ENCODE measurements around the gene IL1RN.
A peak's percentile ranks its signal among the peaks of the same experiment; 100 is the strongest.

The IL1RN gene

DNA sequence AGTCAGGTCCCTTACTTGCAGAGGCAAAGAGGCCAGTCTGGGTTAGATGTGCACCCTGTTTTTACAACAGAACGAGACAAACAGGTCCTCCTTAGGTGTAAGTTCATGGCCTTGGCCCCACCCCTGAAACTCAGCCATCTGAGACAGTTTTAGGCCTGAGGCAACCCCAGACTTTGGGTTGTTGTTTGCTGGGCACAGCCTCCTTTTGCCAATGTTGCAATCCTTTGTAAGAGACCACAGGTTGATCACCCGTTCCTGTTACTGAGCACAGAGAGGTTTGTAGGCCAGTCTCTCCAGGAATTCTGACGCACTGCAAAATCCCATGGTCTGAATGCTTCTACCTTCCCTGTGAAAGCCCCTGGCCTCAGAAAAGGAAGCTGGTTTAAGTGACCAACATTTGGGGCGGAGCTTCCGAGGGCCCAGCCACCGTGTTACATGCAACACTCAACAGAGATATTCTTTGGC, 15.5 kb upstream of the IL1RN start:
- no peak for ATAC-seq (replicated peaks; ENCODE audit: extremely low read depth, poor library complexity, severe bottlenecking)
- peaks cover 18% of the 10 kb centered on the region for H3K27me3 Mint-ChIP-seq
- H3K36me3 Mint-ChIP-seq (ENCODE audit: insufficient read depth), result no peaks in the 10 kb centered on the region
- H3K4me3 Mint-ChIP-seq, result no peak overlapping the region
- no peak for DNase-seq (ENCODE audit: low spot score in 2 of 2)
- H3K9me3 Mint-ChIP-seq, result no peaks in the 10 kb centered on the region
- no peak overlapping the region for H3K27ac Mint-ChIP-seq (ENCODE audit: low read depth)
- no peaks in the 10 kb centered on the region for H3K4me1 Mint-ChIP-seq

DNA sequence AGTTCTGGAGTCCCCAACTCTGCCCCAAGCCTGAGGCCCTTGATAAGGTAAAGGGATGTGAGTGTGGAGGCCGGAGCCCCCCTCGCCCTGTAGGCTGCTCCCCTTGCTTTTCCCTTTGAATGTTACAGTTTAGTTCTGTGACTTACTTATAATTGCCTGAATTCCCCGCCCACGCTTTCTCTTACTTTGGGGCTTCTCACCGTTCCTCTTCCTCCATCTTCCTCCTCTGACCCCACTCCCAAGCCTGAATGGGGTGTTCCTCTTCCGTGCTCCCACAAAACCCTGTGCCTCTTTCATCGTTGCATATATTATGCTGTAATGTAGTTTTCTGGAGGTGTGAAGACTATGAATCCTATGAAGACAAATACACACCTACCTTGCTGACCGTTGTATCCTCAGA, 15.0 kb upstream of the IL1RN start:
- DNase-seq (ENCODE audit: low spot score in 2 of 2) (no peak), ATAC-seq (replicated peaks; ENCODE audit: extremely low read depth, poor library complexity, severe bottlenecking) (no peak)
- Mint-ChIP-seq H3K36me3 (ENCODE audit: insufficient read depth) (no peaks in the 10 kb centered on the region), H3K4me1 (no peaks in the 10 kb centered on the region), H3K27me3 (peaks cover 12% of the 10 kb centered on the region), H3K4me3 (no peak overlapping the region), H3K9me3 (no peaks in the 10 kb centered on the region), H3K27ac (ENCODE audit: low read depth) (no peak overlapping the region)

DNA sequence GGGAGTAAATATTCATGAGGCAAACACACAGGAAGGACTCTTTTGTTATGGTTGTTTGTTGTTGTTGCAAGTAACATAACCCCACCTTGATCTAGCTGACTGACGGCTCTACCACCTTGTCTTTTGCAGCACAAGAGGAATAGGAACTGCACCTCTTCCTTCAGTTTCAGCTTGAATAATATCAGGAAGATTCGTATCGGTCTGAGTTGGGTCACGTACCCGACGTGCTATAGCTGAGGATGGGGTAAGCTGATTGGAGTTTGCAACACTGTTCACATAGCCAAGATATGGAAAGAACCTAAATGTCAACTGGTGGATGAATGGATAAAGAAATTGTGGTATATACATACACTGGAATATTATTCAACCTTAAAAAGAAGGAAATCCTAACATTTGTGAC, 14.5 kb upstream of the IL1RN start:
- no peaks in the 10 kb centered on the region for H3K4me1 Mint-ChIP-seq
- peaks cover 12% of the 10 kb centered on the region for H3K27me3 Mint-ChIP-seq

DNA sequence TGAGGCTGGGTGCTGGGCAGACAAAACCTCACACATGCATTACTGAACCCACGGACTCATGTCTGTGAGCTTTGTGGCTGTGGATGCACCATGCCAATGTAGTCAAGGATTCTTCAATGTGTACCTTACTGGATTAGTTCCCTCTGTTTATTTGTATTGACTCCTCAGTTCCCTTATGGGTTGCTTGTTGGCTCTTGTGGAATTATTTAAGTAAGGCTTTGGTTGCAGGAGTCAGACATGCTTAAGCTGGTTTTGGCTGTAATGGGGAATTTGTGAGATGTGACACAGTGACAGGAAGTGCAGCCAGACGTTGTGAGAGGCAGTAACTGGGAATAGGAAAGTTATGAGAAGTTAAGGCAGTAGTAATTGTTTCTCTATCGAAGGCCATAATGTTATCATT, 13.6 kb upstream of the IL1RN start:
- Mint-ChIP-seq H3K9me3 (no peaks in the 10 kb centered on the region), H3K4me3 (no peak overlapping the region), H3K27ac (ENCODE audit: low read depth) (no peak overlapping the region), H3K27me3 (peaks cover 3% of the 10 kb centered on the region), H3K36me3 (ENCODE audit: insufficient read depth) (no peaks in the 10 kb centered on the region), H3K4me1 (no peaks in the 10 kb centered on the region)
- ATAC-seq (replicated peaks; ENCODE audit: extremely low read depth, poor library complexity, severe bottlenecking) (no peak), DNase-seq (ENCODE audit: low spot score in 2 of 2) (no peak)

More for the DNA sequence above, 14.5 kb upstream of the IL1RN start:
- no peaks in the 10 kb centered on the region for H3K36me3 Mint-ChIP-seq (ENCODE audit: insufficient read depth)
- H3K27ac Mint-ChIP-seq (ENCODE audit: low read depth), result no peak overlapping the region
- no peak overlapping the region for H3K4me3 Mint-ChIP-seq
- DNase-seq (ENCODE audit: low spot score in 2 of 2) (no peak), ATAC-seq (replicated peaks; ENCODE audit: extremely low read depth, poor library complexity, severe bottlenecking) (no peak)
- no peaks in the 10 kb centered on the region for H3K9me3 Mint-ChIP-seq

DNA sequence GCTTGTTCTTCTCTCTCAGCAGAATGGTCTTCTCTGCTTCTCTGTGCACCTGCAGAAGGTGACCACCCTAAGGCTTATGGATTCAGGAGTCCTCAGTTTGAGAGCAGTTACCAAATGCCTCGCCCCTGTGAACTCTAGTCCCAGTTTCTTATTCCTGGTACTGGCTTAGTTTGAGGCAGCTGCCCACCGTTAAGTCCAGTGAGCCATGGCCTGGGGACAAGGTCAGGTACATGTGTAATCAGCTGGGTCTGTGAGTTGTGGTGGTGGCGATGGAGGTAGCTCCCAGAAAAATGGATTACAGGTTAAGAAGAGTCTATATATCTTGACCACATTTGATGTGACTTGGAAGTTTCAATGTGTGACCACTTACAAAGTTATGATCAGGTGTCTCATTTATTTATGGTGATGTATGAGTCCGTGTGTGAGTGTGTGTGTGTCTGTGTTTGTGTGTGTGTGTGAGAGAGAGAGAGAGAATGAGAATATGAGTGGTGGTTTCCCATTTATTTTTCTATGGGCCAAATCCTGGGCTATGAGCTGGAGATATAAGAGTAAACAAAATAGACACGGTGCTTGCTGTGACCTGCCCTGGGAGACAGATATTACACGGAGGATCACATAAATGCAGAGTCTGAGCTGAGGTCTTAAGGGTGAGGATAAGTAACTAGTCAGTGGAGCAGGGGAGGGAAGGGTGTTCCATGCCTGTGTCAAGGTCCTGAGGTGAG, 13.0 kb upstream of the IL1RN start:
- H3K9me3 Mint-ChIP-seq, result no peaks in the 10 kb centered on the region
- H3K36me3 Mint-ChIP-seq (ENCODE audit: insufficient read depth), result no peaks in the 10 kb centered on the region
- H3K4me3 Mint-ChIP-seq, result no peak overlapping the region
- H3K4me1 Mint-ChIP-seq, result no peaks in the 10 kb centered on the region
- H3K27ac Mint-ChIP-seq (ENCODE audit: low read depth), result no peak overlapping the region
- H3K27me3 Mint-ChIP-seq, result no peaks in the 10 kb centered on the region
- DNase-seq (ENCODE audit: low spot score in 2 of 2) (no peak), ATAC-seq (replicated peaks; ENCODE audit: extremely low read depth, poor library complexity, severe bottlenecking) (no peak)

DNA sequence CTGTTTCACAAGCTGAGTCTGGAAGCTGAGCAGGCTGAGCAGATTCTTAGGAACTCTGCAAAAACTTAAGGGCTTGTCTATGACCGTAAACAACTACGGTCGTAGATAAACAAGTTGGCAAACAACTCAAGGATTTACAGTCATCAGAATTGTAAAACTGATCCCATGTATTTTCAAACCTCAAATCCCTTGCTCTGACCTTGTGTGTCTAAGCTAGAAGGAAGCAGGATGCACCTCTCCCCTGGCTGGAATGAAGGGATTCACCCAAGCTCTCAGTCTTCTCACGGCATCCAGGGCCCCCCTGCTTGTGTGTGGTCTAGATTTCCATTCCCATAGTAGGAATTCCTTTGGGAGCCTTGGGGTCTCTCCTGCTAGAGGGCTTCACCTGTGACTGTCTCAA, 12.4 kb upstream of the IL1RN start:
- Mint-ChIP-seq H3K27me3 (no peaks in the 10 kb centered on the region), H3K9me3 (no peaks in the 10 kb centered on the region), H3K27ac (ENCODE audit: low read depth) (no peak overlapping the region), H3K4me1 (no peaks in the 10 kb centered on the region), H3K4me3 (no peak overlapping the region), H3K36me3 (ENCODE audit: insufficient read depth) (no peaks in the 10 kb centered on the region)
- ATAC-seq (replicated peaks; ENCODE audit: extremely low read depth, poor library complexity, severe bottlenecking) (no peak), DNase-seq (ENCODE audit: low spot score in 2 of 2) (no peak)

DNA sequence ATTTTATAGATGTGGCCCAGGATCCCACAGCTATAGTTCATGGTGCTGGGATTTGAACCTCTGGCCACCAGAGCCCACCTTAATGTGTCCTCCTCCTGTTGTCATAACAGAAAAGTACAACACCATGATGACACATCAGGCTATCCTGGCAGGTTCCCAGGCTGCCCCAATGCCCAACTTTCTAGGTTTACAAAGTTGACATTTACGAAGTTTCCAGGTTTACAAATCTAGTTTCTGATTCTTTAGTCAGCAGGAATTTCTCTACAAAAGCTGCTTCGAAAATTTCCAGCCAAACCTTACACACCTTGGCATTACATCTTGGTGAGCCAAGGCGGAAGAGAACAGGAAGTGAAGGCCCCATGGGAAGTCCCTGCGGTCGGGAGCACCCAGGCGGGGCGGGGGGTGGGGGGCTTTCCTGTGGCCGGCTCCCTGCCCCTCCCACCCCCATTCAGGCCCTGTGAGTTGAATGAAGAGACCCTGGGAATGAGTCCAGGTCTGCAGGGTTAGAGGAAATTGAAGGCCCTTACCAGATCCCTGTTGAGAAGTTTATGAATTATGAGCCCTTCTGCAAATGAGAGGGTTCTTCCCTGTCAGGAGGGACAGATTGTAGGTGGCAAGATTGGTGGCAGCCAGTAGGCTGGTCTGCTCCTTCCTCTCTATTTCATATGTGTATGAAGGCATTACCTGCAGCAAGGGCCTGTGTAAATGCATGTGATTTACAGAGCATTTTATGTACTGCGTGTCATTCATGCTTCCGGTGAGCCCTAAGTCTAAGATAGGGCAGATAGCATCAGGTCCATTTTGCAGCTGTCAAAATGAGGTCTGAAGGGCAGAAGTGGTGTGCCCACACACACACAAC, 11.1 kb upstream of the IL1RN start:
- DNase-seq (ENCODE audit: low spot score in 2 of 2) (no peak), ATAC-seq (replicated peaks; ENCODE audit: extremely low read depth, poor library complexity, severe bottlenecking) (no peak)
- H3K36me3 Mint-ChIP-seq (ENCODE audit: insufficient read depth), result no peaks in the 10 kb centered on the region
- no peaks in the 10 kb centered on the region for H3K27me3 Mint-ChIP-seq
- no peak overlapping the region for H3K27ac Mint-ChIP-seq (ENCODE audit: low read depth)
- H3K9me3 Mint-ChIP-seq, result no peaks in the 10 kb centered on the region
- H3K4me1 Mint-ChIP-seq, result no peaks in the 10 kb centered on the region
- H3K4me3 Mint-ChIP-seq, result no peak overlapping the region

DNA sequence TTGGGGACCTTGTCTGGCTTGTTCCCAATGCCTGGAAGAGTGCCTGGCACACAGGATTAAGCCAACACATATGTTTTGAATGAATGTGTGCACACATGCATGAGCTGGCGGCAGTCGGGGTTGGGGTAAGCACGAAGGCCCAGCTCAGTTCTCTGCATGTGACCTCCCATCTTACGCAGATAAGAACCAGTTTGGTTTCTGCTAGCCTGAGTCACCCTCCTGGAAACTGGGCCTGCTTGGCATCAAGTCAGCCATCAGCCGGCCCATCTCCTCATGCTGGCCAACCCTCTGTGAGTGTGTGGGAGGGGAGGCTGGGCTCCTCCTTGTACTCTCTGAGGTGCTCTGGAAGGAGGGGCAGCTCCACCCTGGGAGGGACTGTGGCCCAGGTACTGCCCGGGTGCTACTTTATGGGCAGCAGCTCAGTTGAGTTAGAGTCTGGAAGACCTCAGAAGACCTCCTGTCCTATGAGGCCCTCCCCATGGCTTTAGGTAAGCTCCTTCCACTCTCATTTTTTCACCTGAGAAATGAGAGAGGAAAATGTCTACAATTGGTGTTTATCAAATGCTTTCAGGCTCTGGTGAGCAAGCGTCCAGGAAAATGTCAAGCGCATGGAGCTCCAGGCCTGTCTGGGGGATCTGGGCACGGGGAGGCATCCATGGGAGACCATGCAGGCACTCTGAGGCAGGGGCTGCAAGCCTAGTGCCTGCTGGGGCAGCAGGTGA, 9.7 kb upstream of the IL1RN start:
- Mint-ChIP-seq H3K4me1 (no peaks in the 10 kb centered on the region), H3K36me3 (ENCODE audit: insufficient read depth) (no peaks in the 10 kb centered on the region), H3K27me3 (no peaks in the 10 kb centered on the region), H3K27ac (ENCODE audit: low read depth) (no peak overlapping the region), H3K4me3 (no peak overlapping the region), H3K9me3 (no peaks in the 10 kb centered on the region)
- ATAC-seq (replicated peaks; ENCODE audit: extremely low read depth, poor library complexity, severe bottlenecking) (no peak), DNase-seq (ENCODE audit: low spot score in 2 of 2) (no peak)

DNA sequence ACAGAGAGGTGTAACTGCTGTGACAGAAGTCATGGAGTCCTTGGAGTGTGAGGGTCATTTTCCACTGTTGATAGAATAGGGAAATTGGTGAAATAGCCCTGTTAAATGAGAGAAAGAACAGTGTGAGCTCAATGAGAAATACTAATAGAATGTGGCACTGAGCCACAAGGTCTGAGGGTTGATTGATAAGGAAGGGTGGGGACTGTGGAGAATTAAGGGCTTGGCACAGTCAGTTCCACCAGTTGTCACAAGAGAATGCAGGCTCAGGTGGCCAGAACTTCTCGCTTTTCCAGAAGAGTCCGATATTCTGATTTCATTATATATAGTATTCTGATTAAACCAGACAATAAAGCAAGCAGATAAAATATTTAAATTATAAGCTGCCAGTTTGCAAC, 9.1 kb upstream of the IL1RN start:
- H3K4me3 Mint-ChIP-seq, result no peak overlapping the region
- no peaks in the 10 kb centered on the region for H3K9me3 Mint-ChIP-seq
- no peaks in the 10 kb centered on the region for H3K27me3 Mint-ChIP-seq
- ATAC-seq (replicated peaks; ENCODE audit: extremely low read depth, poor library complexity, severe bottlenecking) (no peak), DNase-seq (ENCODE audit: low spot score in 2 of 2) (no peak)
- H3K4me1 Mint-ChIP-seq, result no peaks in the 10 kb centered on the region
- H3K36me3 Mint-ChIP-seq (ENCODE audit: insufficient read depth), result no peaks in the 10 kb centered on the region
- no peak overlapping the region for H3K27ac Mint-ChIP-seq (ENCODE audit: low read depth)

DNA sequence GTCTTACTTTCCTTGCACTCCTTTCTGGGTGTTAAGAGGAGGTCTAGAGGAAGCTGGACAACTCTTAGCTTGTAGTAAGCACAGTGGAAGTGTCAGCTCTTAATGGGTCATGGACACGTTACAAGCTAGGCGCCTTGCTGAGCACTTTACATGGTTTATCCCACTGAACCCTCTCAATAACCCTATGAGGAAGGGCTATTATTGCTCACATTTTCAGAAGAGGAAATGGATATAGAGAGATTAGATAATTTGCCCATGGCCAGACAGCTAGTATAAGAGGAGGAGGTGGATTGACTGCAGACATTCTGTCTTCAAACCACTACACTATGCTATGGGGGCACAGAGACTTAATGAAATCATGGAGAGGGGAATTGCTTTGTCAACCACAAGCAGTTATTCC, 8.3 kb upstream of the IL1RN start:
- ATAC-seq (replicated peaks; ENCODE audit: extremely low read depth, poor library complexity, severe bottlenecking) (no peak), DNase-seq (ENCODE audit: low spot score in 2 of 2) (no peak)
- peaks cover 3% of the 10 kb centered on the region for H3K4me1 Mint-ChIP-seq
- H3K27me3 Mint-ChIP-seq, result no peaks in the 10 kb centered on the region
- H3K36me3 Mint-ChIP-seq (ENCODE audit: insufficient read depth), result no peaks in the 10 kb centered on the region
- no peaks in the 10 kb centered on the region for H3K9me3 Mint-ChIP-seq
- no peak overlapping the region for H3K27ac Mint-ChIP-seq (ENCODE audit: low read depth)
- no peak overlapping the region for H3K4me3 Mint-ChIP-seq

DNA sequence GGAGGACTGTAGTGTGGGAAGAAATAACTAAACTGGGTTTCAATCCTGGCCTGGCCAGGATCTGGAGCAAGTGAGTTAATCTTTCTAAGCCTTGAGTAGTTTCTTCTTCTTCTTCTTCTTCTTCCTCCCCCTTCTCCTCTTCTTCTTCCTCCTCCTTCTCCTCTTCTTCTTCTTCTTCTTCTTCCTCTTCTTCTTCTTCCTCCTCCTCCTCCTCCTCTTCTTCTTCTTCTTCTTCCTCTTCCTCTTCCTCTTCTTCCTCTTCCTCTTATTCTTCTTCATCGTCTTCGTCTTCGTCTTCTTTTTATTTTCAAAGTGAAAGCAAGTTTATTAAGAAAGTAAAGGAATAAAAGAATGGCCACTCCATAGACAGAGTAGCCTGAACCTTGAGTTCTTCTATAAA, 6.5 kb upstream of the IL1RN start:
- ATAC-seq (replicated peaks; ENCODE audit: extremely low read depth, poor library complexity, severe bottlenecking) (no peak), DNase-seq (ENCODE audit: low spot score in 2 of 2) (no peak)
- H3K9me3 Mint-ChIP-seq, result no peaks in the 10 kb centered on the region
- no peak overlapping the region for H3K4me3 Mint-ChIP-seq
- no peaks in the 10 kb centered on the region for H3K36me3 Mint-ChIP-seq (ENCODE audit: insufficient read depth)
- peaks cover 9% of the 10 kb centered on the region for H3K4me1 Mint-ChIP-seq
- no peaks in the 10 kb centered on the region for H3K27me3 Mint-ChIP-seq
- peak overlapping the region; percentile 3 for H3K27ac Mint-ChIP-seq (ENCODE audit: low read depth)

DNA sequence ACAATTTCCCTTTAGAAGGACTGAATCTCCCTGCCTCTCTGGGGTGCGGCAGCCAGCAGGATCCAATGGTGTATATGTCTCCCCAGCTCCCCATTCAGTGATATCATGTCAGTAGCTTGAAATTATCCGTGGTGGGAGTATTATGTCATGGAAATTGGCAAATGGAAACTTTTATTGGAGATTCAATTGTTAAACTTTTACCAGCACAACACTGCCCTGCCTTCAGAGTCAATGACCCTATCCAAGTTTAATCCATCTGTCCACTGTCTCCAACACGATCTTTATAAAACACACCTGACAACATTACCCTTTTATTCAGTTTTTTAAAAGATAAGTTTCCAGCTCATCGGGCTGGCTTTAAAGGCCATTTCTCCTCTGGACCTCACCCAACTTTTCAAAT, 5.0 kb upstream of the IL1RN start:
- no peaks in the 10 kb centered on the region for H3K36me3 Mint-ChIP-seq (ENCODE audit: insufficient read depth)
- ATAC-seq (replicated peaks; ENCODE audit: extremely low read depth, poor library complexity, severe bottlenecking) (no peak), DNase-seq (ENCODE audit: low spot score in 2 of 2) (no peak)
- no peaks in the 10 kb centered on the region for H3K27me3 Mint-ChIP-seq
- no peak overlapping the region for H3K27ac Mint-ChIP-seq (ENCODE audit: low read depth)
- no peaks in the 10 kb centered on the region for H3K9me3 Mint-ChIP-seq
- H3K4me1 Mint-ChIP-seq, result peaks cover 14% of the 10 kb centered on the region
- H3K4me3 Mint-ChIP-seq, result no peak overlapping the region

Data from central memory CD8-positive, alpha-beta T cell (primary cell).